ENCODE results near the gene TTC22. TPM values are rescaled to one million over a fixed set of nuclear protein-coding genes. Genes with fewer than 3 reads are reported as not detected.

Gene TTC22
- total RNA-seq, 1 donor from 2014 or later = not detected

DNA sequence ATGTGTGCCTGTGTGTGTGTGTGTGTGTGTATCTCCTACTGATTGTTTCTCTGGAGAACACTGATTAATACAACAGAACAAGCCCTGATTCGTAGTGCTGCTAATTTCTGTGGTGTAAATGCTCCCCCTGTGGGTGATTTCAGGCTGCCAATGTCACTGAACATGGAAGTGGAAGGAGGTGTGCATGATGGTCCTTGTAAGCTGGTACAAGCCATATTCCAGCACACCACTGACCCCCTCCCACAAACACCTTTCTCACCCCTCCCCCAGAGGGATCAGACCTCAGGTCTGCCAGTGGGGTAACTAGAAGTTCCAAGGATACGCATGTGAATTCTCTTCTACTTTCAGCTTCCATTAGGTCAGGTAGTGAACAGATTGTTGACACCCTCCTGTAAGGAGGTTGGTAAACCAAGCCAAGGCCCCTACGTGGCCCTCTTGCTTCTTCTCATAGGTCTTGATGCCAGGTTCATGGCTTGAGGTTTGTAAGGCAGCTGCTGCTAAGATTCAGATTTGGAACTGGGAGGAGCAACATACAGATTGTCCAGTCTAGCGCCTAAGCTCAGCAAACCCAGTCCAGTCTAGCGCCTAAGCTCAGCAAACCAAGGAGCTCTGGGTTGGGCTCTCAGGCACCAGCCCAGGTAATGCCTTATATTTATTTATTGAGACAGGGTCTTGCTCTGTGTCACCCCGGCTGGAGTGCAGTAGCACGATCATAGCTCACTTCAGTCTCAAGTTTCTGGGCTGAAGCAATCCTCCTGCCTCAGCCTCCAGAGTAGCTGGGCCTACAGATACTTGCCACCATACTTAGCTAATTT, 47.2 kb upstream of the TTC22 start:
- TF ChIP-seq, protein P1, sequence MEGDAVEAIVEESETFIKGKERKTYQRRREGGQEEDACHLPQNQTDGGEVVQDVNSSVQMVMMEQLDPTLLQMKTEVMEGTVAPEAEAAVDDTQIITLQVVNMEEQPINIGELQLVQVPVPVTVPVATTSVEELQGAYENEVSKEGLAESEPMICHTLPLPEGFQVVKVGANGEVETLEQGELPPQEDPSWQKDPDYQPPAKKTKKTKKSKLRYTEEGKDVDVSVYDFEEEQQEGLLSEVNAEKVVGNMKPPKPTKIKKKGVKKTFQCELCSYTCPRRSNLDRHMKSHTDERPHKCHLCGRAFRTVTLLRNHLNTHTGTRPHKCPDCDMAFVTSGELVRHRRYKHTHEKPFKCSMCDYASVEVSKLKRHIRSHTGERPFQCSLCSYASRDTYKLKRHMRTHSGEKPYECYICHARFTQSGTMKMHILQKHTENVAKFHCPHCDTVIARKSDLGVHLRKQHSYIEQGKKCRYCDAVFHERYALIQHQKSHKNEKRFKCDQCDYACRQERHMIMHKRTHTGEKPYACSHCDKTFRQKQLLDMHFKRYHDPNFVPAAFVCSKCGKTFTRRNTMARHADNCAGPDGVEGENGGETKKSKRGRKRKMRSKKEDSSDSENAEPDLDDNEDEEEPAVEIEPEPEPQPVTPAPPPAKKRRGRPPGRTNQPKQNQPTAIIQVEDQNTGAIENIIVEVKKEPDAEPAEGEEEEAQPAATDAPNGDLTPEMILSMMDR (IDR thresholded peaks at IDR 0.05; ENCODE audit: unreplicated experiment) = no peak
- Mint-ChIP-seq H3K4me3 (ENCODE audit: unreplicated experiment) (no peak overlapping the region), H3K27ac (ENCODE audit: unreplicated experiment) (no peak overlapping the region), H3K27me3 (ENCODE audit: unreplicated experiment) (peaks cover 2% of the 10 kb centered on the region), H3K4me1 (ENCODE audit: unreplicated experiment) (no peaks in the 10 kb centered on the region), H3K36me3 (ENCODE audit: low read depth, unreplicated experiment) (peaks cover 42% of the 10 kb centered on the region), H3K9me3 (ENCODE audit: unreplicated experiment) (no peaks in the 10 kb centered on the region)
- DNase-seq (ENCODE audit: low spot score) = no peak

DNA sequence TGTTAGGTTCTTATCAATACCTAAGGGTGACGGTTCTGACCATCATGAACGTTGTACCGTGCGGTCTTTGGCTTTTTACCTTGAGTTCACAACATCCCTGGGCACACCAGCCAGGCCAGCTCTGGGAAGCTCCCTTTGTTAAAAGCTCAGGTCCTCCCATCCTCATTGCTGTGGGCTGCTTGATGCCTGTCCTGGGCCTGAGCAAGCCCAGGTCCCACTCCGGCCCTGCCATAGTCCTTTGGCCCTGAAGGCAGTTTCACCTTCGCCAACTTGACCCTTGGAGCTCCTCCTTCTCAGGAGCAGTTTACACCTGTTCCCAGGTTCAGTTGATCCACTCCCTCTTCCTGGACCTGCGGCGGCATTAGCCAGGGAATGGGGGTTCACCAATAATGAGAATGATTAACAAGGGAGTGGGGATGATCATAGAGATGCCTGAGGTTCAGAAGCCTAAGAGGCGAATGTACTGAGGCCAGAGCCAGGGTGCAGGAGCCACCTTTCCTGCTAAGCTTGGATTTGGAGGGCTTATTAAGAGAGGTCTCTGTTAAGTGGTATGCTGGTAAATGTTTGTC, 45.7 kb upstream of the TTC22 start:
- H3K27ac Mint-ChIP-seq (ENCODE audit: unreplicated experiment) = no peak overlapping the region

DNA sequence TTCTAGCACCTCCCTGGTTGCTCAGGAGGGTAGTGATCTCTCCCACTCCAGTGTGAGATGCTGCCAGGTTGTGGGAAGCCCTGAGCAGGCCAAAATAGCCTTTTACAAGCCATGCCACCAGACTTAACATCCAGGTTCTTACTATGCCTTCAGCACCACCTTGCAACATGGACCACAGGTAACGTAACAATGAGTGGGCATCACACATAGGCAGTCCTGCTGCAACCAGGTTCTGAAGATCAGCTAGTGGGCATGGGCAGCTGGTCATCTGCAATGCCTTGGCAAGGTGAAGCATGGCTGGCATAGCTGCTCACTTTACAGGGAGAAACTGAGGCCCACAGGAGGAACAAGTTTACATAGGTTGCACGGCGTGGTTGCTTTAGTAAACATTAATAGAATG, 45.2 kb upstream of the TTC22 start:
- TF ChIP-seq, protein P1 (IDR thresholded peaks at IDR 0.05; ENCODE audit: unreplicated experiment) = no peak

More for the DNA sequence above, 45.7 kb upstream of the TTC22 start:
- Mint-ChIP-seq H3K9me3 (ENCODE audit: unreplicated experiment) (no peaks in the 10 kb centered on the region), H3K36me3 (ENCODE audit: low read depth, unreplicated experiment) (peaks cover 32% of the 10 kb centered on the region), H3K27me3 (ENCODE audit: unreplicated experiment) (peaks cover 2% of the 10 kb centered on the region), H3K4me1 (ENCODE audit: unreplicated experiment) (no peaks in the 10 kb centered on the region), H3K4me3 (ENCODE audit: unreplicated experiment) (no peak overlapping the region)
- no peak for DNase-seq (ENCODE audit: low spot score)
- TF ChIP-seq, protein P1 (IDR thresholded peaks at IDR 0.05; ENCODE audit: unreplicated experiment) = no peak

DNA sequence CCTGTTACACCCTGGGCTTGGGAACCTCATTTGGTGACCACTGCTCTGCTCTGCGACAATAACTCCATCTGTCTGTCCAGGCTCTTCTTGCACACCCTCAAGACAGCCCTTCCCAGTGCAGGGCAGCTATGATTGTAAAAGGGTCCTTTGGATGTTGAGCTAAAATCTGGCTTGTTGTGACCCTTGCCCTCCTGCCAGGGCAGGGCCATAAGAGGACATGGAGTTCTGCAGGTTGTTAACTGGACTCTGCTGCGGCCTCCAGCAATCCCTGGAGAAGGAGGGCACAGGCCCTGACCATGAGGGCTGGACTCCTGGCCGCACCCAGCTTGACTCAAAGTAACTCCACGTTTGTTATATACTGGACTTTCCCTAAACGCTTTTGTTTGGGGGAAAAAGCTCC, 44.6 kb upstream of the TTC22 start:
- Mint-ChIP-seq H3K4me1 (ENCODE audit: unreplicated experiment) (no peaks in the 10 kb centered on the region), H3K9me3 (ENCODE audit: unreplicated experiment) (no peaks in the 10 kb centered on the region), H3K36me3 (ENCODE audit: low read depth, unreplicated experiment) (peaks cover 26% of the 10 kb centered on the region), H3K27me3 (ENCODE audit: unreplicated experiment) (peaks cover 2% of the 10 kb centered on the region), H3K4me3 (ENCODE audit: unreplicated experiment) (no peak overlapping the region), H3K27ac (ENCODE audit: unreplicated experiment) (no peak overlapping the region)
- TF ChIP-seq, protein P1 (IDR thresholded peaks at IDR 0.05; ENCODE audit: unreplicated experiment) = no peak
- no peak for DNase-seq (ENCODE audit: low spot score)

More for the DNA sequence above, 45.2 kb upstream of the TTC22 start:
- no peak for DNase-seq (ENCODE audit: low spot score)
- Mint-ChIP-seq H3K27me3 (ENCODE audit: unreplicated experiment) (peaks cover 2% of the 10 kb centered on the region), H3K4me3 (ENCODE audit: unreplicated experiment) (no peak overlapping the region), H3K27ac (ENCODE audit: unreplicated experiment) (no peak overlapping the region), H3K9me3 (ENCODE audit: unreplicated experiment) (no peaks in the 10 kb centered on the region), H3K4me1 (ENCODE audit: unreplicated experiment) (no peaks in the 10 kb centered on the region), H3K36me3 (ENCODE audit: low read depth, unreplicated experiment) (peaks cover 28% of the 10 kb centered on the region)

DNA sequence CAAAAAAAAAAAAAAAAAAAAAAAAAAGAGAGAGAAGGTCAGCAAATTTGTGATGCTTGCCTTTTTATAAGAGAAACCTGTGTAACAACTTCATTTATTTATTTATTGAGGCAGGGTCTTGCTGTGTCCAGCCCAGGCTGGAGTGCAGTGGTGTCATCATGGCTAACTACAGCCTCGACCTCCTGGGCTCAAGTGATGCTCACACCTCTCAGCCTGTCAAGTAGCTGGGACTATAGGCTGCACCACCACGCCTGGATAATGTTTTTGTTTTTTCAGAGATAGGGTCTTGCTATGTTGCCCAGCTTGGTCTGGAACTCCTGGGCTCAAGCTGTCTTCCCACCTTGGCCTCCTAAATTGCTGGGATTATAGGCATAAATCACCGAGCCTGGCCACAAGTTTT, 43.4 kb upstream of the TTC22 start:
- DNase-seq (ENCODE audit: low spot score) = no peak
- Mint-ChIP-seq H3K36me3 (ENCODE audit: low read depth, unreplicated experiment) (peaks cover 14% of the 10 kb centered on the region), H3K4me1 (ENCODE audit: unreplicated experiment) (no peaks in the 10 kb centered on the region), H3K27me3 (ENCODE audit: unreplicated experiment) (peaks cover 2% of the 10 kb centered on the region), H3K4me3 (ENCODE audit: unreplicated experiment) (no peak overlapping the region), H3K27ac (ENCODE audit: unreplicated experiment) (no peak overlapping the region), H3K9me3 (ENCODE audit: unreplicated experiment) (no peaks in the 10 kb centered on the region)
- TF ChIP-seq, protein P1 (IDR thresholded peaks at IDR 0.05; ENCODE audit: unreplicated experiment) = no peak

Measured in endothelial cell (in vitro differentiated cells).